Measurements from ENCODE around the gene ZAP70.

Gene ZAP70

DNA sequence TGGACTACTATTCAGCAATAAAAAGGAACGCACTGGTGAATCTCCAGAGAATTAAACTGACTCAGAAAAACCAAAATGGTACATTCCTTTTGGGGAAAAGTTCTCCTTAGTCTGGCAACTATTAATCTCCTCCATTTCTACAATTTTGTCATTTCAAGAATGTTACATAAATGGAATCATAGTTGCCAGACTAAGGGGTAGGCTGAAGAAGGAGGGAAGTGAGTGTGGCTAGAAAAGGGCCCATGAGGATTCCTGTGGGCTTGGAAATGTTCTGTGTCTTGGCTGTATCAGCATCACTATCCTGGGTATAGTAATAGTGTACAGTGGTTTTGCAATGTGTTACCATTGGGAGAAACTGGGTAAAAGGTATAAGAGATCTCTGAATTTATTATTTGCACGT is 72.4 kb downstream of the ZAP70 start:
- H3K27ac ChIP-seq (ENCODE audit: low read depth, low read length) = no peak overlapping the region
- no peaks in the 10 kb centered on the region for H3K27me3 ChIP-seq (ENCODE audit: control insufficient read depth, low read length)
- H3K36me3 ChIP-seq (ENCODE audit: control insufficient read depth, low read length) = peaks cover 13% of the 10 kb centered on the region
- H3K4me2 ChIP-seq (ENCODE audit: low read length) = no peak overlapping the region
- no peaks in the 10 kb centered on the region for H3K79me2 ChIP-seq (ENCODE audit: control insufficient read depth, low read length)
- H3K9me2 ChIP-seq (replicated peaks; ENCODE audit: control insufficient read depth, low read length) = no peaks in the 10 kb centered on the region
- H3K4me1 ChIP-seq (ENCODE audit: control insufficient read depth, low read length) = no peaks in the 10 kb centered on the region
- no peaks in the 10 kb centered on the region for H3K9me3 ChIP-seq (ENCODE audit: control insufficient read depth, insufficient read depth, low read length)
- no peaks in the 10 kb centered on the region for H4K20me1 ChIP-seq (ENCODE audit: control insufficient read depth, insufficient read depth, low read depth, low read length)
- no peaks in the 10 kb centered on the region for H3F3A ChIP-seq (ENCODE audit: control insufficient read depth, insufficient read depth)
- H3K4me3 ChIP-seq (ENCODE audit: low read length) = no peak overlapping the region
- TF ChIP-seq EZH2phosphoT487 (IDR thresholded peaks at IDR 0.05; ENCODE audit: borderline replicate concordance, low read length) = no peak
- TF ChIP-seq, protein P1, sequence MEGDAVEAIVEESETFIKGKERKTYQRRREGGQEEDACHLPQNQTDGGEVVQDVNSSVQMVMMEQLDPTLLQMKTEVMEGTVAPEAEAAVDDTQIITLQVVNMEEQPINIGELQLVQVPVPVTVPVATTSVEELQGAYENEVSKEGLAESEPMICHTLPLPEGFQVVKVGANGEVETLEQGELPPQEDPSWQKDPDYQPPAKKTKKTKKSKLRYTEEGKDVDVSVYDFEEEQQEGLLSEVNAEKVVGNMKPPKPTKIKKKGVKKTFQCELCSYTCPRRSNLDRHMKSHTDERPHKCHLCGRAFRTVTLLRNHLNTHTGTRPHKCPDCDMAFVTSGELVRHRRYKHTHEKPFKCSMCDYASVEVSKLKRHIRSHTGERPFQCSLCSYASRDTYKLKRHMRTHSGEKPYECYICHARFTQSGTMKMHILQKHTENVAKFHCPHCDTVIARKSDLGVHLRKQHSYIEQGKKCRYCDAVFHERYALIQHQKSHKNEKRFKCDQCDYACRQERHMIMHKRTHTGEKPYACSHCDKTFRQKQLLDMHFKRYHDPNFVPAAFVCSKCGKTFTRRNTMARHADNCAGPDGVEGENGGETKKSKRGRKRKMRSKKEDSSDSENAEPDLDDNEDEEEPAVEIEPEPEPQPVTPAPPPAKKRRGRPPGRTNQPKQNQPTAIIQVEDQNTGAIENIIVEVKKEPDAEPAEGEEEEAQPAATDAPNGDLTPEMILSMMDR (IDR thresholded peaks at IDR 0.05; ENCODE audit: low read depth, low read length, poor library complexity, severe bottlenecking) = no peak

DNA sequence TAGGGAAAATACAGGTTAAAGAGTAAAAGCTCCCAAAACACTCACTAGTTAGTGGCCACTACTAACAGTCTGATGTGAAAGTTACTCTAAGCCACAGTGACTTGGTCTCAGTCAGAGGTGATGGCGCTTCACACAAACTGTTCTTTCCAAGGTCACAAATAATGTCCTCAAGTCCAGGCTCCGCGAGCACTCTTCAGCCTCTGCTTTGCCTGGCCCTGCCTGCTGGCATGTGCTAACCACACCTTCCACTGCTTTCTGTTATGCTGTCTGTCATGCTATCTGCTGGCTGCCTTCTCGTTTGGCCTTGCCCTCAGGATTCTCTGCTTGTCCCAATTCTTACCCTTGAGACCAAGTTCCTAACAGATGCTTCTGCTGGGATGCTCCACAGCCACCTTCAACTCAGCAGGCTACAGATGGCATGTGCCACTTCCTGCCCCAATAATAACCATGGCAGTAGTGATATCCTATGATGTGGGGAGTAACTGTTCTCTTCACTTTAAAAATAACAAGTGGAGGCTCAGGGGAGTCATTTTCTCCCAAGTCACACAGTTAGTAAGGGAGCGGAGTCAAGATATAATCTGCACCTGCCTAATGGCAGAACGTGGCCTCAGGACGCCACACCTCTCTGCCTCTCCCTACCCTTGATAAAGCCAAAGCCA is 75.7 kb downstream of the ZAP70 start:
- TF ChIP-seq, protein P1 (IDR thresholded peaks at IDR 0.05; ENCODE audit: low read depth, low read length, poor library complexity, severe bottlenecking) = no peak
- TF ChIP-seq EZH2phosphoT487 (IDR thresholded peaks at IDR 0.05; ENCODE audit: borderline replicate concordance, low read length) = no peak
- Histone ChIP-seq H3K27me3 (ENCODE audit: control insufficient read depth, low read length) (no peaks in the 10 kb centered on the region), H4K20me1 (ENCODE audit: control insufficient read depth, insufficient read depth, low read depth, low read length) (no peaks in the 10 kb centered on the region), H3K4me3 (ENCODE audit: low read length) (no peak overlapping the region), H3K36me3 (ENCODE audit: control insufficient read depth, low read length) (peaks cover 31% of the 10 kb centered on the region), H3K4me2 (ENCODE audit: low read length) (no peak overlapping the region), H3K79me2 (ENCODE audit: control insufficient read depth, low read length) (no peaks in the 10 kb centered on the region), H3K9me2 (replicated peaks; ENCODE audit: control insufficient read depth, low read length) (no peaks in the 10 kb centered on the region), H3K4me1 (ENCODE audit: control insufficient read depth, low read length) (no peaks in the 10 kb centered on the region), H3F3A (ENCODE audit: control insufficient read depth, insufficient read depth) (no peaks in the 10 kb centered on the region), H3K27ac (ENCODE audit: low read depth, low read length) (no peak overlapping the region), H3K9me3 (ENCODE audit: control insufficient read depth, insufficient read depth, low read length) (no peaks in the 10 kb centered on the region)

Measured in DOHH2 (cell line).